Panc1 (cell line): ENCODE measurements around the gene ZNF579.

Experiments used
- POLR2AphosphoS5 ChIP-seq: IDR thresholded peaks from 2 replicates; pipeline ENCODE4 v1.6.1; 2012; ENCODE audit warnings: mild to moderate bottlenecking, low read depth, low read length, moderate library complexity
- TCF7L2 ChIP-seq: IDR thresholded peaks from 2 replicates; pipeline ENCODE4 v1.6.1; 2011; ENCODE audit warnings: mild to moderate bottlenecking, low read depth, low read length, inconsistent platforms
- TF ChIP-seq, protein P1 (sequence below): fragments of 450-650 bp; IDR thresholded peaks from 2 replicates; pipeline ENCODE4 v1.5.1; 2017; ENCODE audit warnings: mild to moderate bottlenecking
- TF ChIP-seq, protein P2 (sequence below), 2 experiments: IDR thresholded peaks; 2 replicates each; pipeline ENCODE4 v1.6.1; 2011 to 2012; ENCODE audit warnings: low read depth in 2 of 2, control low read depth in 1 of 2, low read length in 1 of 2, mild to moderate bottlenecking in 1 of 2, moderate library complexity in 1 of 2; ENCODE audit not compliant: insufficient read depth in 1 of 2

DNA sequence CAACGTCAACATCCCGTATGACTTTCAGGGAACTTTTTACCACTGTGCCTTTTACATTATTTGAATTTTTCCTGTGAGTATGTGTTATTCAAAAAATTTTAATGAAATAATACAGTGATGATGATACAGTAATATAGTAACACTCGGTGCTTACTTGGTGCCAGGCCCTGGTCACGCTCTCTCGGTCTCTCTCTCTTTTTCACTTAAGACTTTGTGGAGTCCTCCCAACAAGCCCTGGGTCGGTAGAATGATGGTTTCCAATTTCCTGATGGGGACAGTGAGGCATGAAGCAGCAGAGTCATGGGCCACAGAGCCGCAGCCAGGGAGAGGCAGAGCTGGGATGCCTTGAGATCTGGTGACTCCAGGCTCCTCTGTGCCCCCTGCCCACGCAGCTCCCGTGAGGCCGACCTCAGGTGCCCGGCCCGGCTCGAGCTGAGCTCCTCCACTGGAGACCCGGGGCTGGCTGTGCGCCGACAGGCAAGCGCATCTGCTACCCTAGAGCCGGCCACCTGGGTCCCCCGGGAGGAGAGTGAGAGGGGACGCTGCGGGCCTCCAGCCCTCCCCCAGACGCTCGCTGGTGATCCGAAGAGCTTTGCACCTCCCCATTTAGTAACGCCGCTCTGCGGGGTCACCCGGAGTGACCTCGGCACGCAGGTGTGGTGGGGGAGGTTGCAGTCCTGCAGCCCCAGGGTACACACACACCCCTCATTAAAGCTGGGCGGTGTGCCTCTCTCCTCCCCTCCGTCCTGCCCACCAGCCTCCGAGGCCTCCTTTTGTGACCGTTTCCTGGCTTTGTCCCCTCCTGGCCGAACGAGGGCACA, 30.9 kb downstream of the ZNF579 start:
- 0 out of 2 replicates have a peak, but pooled peaks have one; percentile 31 for TF ChIP-seq TCF7L2
- TF ChIP-seq, protein P1, sequence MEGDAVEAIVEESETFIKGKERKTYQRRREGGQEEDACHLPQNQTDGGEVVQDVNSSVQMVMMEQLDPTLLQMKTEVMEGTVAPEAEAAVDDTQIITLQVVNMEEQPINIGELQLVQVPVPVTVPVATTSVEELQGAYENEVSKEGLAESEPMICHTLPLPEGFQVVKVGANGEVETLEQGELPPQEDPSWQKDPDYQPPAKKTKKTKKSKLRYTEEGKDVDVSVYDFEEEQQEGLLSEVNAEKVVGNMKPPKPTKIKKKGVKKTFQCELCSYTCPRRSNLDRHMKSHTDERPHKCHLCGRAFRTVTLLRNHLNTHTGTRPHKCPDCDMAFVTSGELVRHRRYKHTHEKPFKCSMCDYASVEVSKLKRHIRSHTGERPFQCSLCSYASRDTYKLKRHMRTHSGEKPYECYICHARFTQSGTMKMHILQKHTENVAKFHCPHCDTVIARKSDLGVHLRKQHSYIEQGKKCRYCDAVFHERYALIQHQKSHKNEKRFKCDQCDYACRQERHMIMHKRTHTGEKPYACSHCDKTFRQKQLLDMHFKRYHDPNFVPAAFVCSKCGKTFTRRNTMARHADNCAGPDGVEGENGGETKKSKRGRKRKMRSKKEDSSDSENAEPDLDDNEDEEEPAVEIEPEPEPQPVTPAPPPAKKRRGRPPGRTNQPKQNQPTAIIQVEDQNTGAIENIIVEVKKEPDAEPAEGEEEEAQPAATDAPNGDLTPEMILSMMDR: no peak
- TF ChIP-seq, protein P2, sequence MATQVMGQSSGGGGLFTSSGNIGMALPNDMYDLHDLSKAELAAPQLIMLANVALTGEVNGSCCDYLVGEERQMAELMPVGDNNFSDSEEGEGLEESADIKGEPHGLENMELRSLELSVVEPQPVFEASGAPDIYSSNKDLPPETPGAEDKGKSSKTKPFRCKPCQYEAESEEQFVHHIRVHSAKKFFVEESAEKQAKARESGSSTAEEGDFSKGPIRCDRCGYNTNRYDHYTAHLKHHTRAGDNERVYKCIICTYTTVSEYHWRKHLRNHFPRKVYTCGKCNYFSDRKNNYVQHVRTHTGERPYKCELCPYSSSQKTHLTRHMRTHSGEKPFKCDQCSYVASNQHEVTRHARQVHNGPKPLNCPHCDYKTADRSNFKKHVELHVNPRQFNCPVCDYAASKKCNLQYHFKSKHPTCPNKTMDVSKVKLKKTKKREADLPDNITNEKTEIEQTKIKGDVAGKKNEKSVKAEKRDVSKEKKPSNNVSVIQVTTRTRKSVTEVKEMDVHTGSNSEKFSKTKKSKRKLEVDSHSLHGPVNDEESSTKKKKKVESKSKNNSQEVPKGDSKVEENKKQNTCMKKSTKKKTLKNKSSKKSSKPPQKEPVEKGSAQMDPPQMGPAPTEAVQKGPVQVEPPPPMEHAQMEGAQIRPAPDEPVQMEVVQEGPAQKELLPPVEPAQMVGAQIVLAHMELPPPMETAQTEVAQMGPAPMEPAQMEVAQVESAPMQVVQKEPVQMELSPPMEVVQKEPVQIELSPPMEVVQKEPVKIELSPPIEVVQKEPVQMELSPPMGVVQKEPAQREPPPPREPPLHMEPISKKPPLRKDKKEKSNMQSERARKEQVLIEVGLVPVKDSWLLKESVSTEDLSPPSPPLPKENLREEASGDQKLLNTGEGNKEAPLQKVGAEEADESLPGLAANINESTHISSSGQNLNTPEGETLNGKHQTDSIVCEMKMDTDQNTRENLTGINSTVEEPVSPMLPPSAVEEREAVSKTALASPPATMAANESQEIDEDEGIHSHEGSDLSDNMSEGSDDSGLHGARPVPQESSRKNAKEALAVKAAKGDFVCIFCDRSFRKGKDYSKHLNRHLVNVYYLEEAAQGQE (IDR thresholded peaks at IDR 0.05; ENCODE audit: insufficient read depth in 1 of 2, low read depth in 2 of 2, low read length in 1 of 2): 0 out of 4 replicates have a peak, but pooled peaks of 1 of the 2 experiments have one; percentile 46
- TF ChIP-seq POLR2AphosphoS5: peak; percentile 67; the same call in 1 of the 2 replicates
